ENCODE results near the gene DNAJB6. TPM values are rescaled to one million over a fixed set of nuclear protein-coding genes. Genes with fewer than 3 reads are reported as not detected.
A peak's percentile ranks its signal among the peaks of the same experiment; 100 is the strongest.

Gene DNAJB6
- total RNA-seq, 1 donor from 2014 or later = 97.2 TPM

DNA sequence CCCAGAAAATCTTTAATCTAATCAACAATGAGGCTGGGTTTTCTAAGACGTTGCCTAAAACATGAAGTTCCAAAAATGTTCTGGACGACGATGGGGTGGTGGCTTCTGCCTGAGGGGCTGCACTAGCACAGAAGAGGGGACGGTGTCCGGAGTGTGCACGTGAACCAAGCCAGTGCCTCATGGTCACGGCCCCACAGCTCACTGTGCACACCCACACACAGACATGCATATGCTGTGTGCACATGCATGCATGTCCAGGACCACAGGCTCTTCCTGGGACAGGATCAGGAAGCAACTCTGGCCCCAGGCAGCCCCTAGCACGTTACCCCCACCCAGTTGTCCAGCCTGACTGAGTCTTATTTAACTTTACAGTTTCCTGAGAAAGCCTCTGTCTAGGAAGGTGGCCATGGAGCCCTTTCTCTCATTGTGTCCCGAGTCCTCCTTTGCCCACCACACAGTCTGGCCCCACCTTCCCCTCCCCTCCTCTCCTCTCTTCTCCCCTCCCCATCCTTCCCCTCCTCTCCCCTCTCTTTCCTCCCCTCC, 100.8 kb downstream of the DNAJB6 start:
- DNase-seq (ENCODE audit: extremely low spot score, unreplicated experiment) = no peak
- H3K4me3 Mint-ChIP-seq = no peak overlapping the region
- no peaks in the 10 kb centered on the region for H3K36me3 Mint-ChIP-seq
- no peak overlapping the region for H3K27ac Mint-ChIP-seq
- H3K27me3 Mint-ChIP-seq = peaks cover 3% of the 10 kb centered on the region
- peaks cover 10% of the 10 kb centered on the region for H3K4me1 Mint-ChIP-seq (ENCODE audit: unreplicated experiment)
- TF ChIP-seq CTCF (conservative IDR thresholded peaks at IDR 0.05) = no peak
- H3K9me3 Mint-ChIP-seq = peaks cover 4% of the 10 kb centered on the region

DNA sequence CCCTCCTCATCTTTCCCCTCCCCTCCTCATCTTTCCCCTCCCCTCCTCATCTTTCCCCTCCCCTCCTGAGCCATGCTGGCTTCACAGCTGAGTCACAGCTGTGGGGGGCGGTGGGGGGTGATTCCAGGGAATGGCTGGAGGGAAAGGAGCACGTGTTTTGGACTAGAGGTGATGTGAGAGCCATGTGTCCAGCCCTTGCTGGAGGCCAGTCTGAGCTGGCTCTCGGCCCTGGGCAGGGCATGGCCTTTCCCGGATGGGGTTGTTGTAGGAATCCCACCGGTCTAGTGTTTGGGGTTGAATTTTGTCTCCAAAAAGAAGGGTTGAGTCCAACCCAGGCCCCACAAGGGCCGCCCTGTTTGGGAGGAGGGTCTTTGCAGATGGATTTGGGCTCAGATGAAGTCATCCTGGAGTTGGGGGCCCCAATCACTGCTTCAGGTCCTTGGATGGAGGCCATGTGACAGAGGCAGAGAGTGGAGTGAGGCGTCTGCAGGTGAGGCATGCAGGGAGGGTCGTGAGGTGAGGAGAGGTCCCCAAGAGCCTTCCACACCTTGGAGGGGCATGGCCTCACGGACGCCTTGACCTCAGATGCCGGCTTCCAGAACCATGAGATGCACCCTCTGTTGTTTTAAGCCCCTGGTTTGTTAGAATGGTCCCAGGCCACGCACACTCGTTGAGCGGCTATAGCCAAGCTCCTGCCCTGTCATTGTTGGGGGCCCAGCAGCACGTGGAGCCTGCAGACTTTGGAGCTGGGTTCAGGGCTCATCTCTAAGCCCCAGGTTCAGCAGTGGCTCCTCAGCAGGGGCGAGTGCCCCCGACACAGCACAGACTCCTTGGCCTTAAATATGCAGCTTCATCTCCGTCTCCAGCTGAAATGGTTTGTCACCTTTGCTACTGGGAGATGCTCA, 101.6 kb downstream of the DNAJB6 start:
- H3K4me1 Mint-ChIP-seq (ENCODE audit: unreplicated experiment) = peaks cover 3% of the 10 kb centered on the region
- H3K27me3 Mint-ChIP-seq = no peaks in the 10 kb centered on the region
- no peak overlapping the region for H3K4me3 Mint-ChIP-seq
- peak; percentile 57 for DNase-seq (ENCODE audit: extremely low spot score, unreplicated experiment)
- no peak overlapping the region for H3K27ac Mint-ChIP-seq
- H3K9me3 Mint-ChIP-seq = peaks cover 4% of the 10 kb centered on the region
- no peak for TF ChIP-seq CTCF (conservative IDR thresholded peaks at IDR 0.05)
- no peaks in the 10 kb centered on the region for H3K36me3 Mint-ChIP-seq

DNA sequence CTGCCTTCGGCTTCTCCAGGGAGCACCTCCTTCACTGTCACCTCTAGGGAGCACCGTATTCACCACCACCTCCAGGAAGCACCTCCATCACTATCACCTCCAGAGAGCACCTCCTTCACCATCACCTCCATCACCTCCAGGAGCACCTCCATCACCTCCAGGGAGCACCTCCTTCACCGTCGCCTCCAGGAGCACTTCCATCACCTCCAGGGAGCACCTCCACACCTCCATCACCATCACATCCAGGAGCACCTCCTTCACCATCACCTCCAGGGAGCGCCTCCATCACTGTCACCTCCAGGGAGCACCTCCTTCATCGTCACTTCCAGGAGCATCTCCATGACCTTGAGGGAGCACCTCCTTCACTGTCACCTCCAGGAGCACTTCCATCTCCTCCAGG, 102.3 kb downstream of the DNAJB6 start:
- Mint-ChIP-seq H3K4me3 (no peak overlapping the region), H3K27ac (no peak overlapping the region), H3K27me3 (no peaks in the 10 kb centered on the region), H3K9me3 (peaks cover 4% of the 10 kb centered on the region), H3K4me1 (ENCODE audit: unreplicated experiment) (no peaks in the 10 kb centered on the region), H3K36me3 (no peaks in the 10 kb centered on the region)
- TF ChIP-seq CTCF (conservative IDR thresholded peaks at IDR 0.05) = no peak
- no peak for DNase-seq (ENCODE audit: extremely low spot score, unreplicated experiment)

GRCh38 chr7:157439761-157440160, 103.0 kb downstream of the DNAJB6 start:
- no peaks in the 10 kb centered on the region for H3K27me3 Mint-ChIP-seq
- TF ChIP-seq CTCF (conservative IDR thresholded peaks at IDR 0.05) = no peak
- no peaks in the 10 kb centered on the region for H3K36me3 Mint-ChIP-seq
- DNase-seq (ENCODE audit: extremely low spot score, unreplicated experiment) = no peak
- no peaks in the 10 kb centered on the region for H3K4me1 Mint-ChIP-seq (ENCODE audit: unreplicated experiment)
- peaks cover 4% of the 10 kb centered on the region for H3K9me3 Mint-ChIP-seq
- no peak overlapping the region for H3K27ac Mint-ChIP-seq
- no peak overlapping the region for H3K4me3 Mint-ChIP-seq

DNA sequence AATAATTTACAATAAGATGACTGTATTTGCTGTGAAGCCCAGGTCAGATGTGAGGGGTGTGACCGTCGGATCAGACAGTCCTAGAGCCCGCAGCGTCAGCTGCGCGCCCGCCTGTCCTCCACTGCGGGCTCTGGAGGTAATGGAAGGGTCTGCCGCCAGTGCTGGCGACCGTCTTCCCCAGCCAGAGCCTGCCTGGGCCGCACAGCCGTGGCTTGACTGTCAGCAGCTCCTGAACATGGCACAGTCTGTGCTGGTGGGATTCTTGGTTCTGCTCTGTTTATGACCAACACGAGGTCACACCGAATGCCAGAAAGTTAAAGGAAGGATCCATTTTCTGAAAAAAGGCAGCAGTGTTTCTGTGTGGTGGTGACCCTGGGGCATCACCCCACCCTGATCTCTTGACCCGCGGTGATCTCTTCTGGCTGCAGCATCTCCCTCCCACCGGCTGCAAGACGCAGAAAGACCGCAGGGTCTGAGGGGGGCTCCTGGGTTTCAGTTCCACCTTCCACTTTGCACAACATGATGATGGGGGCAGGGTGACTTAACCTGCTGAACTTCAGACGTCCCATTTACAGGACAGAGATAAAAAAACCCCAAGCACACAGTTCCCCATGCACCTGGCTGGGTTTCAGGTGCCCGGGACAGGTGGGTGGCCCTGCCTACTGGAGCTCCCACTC, 103.7 kb downstream of the DNAJB6 start:
- H3K4me3 Mint-ChIP-seq = no peak overlapping the region
- H3K9me3 Mint-ChIP-seq = peaks cover 4% of the 10 kb centered on the region
- DNase-seq (ENCODE audit: extremely low spot score, unreplicated experiment) = no peak
- no peak overlapping the region for H3K27ac Mint-ChIP-seq
- H3K4me1 Mint-ChIP-seq (ENCODE audit: unreplicated experiment) = no peaks in the 10 kb centered on the region
- no peaks in the 10 kb centered on the region for H3K36me3 Mint-ChIP-seq
- no peak for TF ChIP-seq CTCF (conservative IDR thresholded peaks at IDR 0.05)
- no peaks in the 10 kb centered on the region for H3K27me3 Mint-ChIP-seq
